ENCODE results near the gene SLC15A4. TPM values are rescaled to one million over a fixed set of nuclear protein-coding genes. Genes with fewer than 3 reads are reported as not detected.

SLC15A4 gene
- total RNA-seq, 1 experiment from 2014 or later = 47.6 TPM

DNA sequence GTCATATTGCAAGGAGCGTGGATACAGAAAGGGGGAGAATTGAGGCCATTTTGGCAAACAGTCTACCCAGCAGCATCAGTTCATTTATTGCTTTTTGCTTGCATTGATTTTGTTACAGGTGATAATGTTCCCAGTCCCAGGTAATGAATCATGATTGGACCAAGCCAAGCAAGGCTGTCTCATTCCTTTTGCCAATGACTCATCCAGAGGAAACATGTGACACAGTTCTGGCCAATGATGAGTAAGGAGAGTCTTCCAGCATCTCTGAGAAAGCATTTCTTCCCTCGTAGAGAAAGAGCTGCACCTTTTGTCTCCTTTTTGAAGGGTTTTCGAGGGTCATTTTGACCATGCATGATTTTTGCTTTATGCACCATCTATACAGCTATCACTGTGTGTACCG is 68.2 kb downstream of the SLC15A4 start:
- DNase-seq (ENCODE audit: low read depth) = no peak

GRCh38 chr12:128754275-128754674 is 69.5 kb downstream of the SLC15A4 start:
- DNase-seq (ENCODE audit: low read depth) = no peak

- DNase-seq (ENCODE audit: low read depth) = no peak
Measured at GRCh38 chr12:128753438-128753837, 70.3 kb downstream of the SLC15A4 start.

DNA sequence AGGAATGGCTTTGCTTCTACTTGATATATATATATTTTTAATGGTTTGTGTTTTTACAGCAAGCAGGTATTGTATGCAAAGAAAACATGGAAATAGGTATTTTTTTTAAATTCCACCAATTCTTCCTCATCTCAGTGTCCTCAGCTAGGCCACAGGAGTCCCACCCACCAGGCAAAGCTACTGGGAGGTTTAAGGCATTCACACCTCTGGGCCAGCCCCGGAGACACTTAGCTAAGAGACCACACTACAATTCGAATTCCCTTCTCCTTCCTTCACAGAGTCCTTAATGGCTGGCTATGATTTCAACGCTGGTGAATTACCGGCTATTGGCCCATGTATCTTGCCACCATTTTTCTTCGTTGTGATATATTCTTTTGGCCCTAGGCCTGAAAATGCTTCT is 71.4 kb downstream of the SLC15A4 start:
- no peak for DNase-seq (ENCODE audit: low read depth)

GRCh38 chr12:128747441-128747840 is 76.3 kb downstream of the SLC15A4 start:
- no peak for DNase-seq (ENCODE audit: low read depth)

DNA sequence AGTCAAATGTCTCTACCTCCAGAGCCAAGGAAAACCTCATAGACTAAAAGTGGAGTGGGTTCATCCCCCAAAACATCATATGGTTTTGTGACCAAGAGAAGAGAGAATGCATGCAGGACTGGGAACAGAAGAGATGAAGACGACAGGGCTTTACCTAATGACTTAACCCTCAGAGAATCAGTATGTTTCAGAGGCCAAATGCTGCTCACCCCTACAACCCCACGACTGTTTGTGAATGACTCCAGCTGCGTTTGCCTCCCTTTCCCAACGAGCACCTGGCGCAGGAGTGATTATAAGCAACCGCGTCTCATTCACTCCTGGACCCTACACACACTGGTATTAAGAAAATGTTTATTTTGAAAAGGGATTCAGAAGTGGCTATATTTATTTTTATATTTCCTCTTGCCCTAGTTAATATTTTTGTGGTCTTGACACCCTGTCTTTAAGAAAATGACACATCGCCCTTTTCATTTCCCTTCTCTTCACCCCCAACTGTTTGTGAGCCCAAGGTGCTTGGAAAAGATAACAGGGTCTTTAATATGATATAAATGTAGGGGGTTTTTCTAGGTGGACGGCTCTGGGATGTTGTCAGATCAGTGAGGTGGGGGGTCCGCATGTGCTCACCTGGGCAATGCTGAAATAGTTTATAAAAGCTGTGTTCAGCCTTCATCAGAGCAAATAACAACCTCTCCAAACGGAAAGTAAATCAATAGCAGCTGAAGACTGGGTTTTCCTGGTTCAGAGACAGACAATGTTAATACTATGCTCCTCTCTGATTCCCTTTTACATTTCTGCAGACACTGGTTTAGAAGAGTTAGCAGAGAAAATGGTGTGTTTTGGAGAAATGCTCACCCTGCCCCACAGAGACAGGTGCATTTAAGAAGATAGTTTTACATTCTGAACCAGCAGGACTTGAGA is 77.7 kb downstream of the SLC15A4 start:
- no peak for DNase-seq (ENCODE audit: low read depth)

DNA sequence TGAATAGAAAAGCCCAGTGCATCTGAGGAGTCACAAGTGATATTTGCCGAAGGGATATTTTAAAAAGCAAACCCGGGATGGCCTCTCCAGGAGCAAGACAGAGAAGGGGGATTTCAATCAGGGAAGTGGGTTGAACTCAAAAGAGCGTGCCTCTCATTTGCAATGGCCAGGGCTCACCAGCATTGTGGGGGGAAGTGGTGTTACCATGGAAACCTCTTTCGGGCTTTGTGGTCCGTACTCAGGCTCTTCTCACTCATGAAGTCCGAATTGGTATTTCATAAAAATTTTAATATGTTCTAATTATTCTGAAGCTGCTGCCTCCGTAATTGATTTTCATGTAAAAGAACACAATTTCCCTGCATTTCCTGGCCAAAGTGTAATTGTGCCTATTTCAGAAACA is 79.8 kb downstream of the SLC15A4 start:
- no peak for DNase-seq (ENCODE audit: low read depth)

Other genes with a start within 250 kb of the SLC15A4 start
- not detected in 2 replicates for gene GLT1D1, start 29.5 kb upstream of the SLC15A4 start, total RNA-seq (2014; rRNA removed)

All from LHCN-M2 (cell line).